Keratinocyte (primary cell): ENCODE data around the gene EYA4.

Experiments
- CTCF ChIP-seq, 3 experiments: IDR thresholded peaks in 1 of 3; conservative IDR thresholded peaks in 1 of 3; optimal IDR thresholded peaks in 1 of 3; 2 replicates in 2 of 3; 3 replicates in 1 of 3; pipeline versions ENCODE3 to v1.5.1; 2011; ENCODE audit warnings: low read length in 3 of 3, mild to moderate bottlenecking in 3 of 3, moderate library complexity in 2 of 3, control low read depth in 1 of 3, inconsistent platforms in 1 of 3; ENCODE audit not compliant: insufficient read depth in 2 of 3; ENCODE audit errors: extremely low read depth in 1 of 3
- EZH2 ChIP-seq: IDR thresholded peaks from one replicate; pipeline ENCODE4 v1.6.1; 2012; ENCODE audit warnings: inconsistent platforms, mild to moderate bottlenecking, low read length, moderate library complexity

DNA sequence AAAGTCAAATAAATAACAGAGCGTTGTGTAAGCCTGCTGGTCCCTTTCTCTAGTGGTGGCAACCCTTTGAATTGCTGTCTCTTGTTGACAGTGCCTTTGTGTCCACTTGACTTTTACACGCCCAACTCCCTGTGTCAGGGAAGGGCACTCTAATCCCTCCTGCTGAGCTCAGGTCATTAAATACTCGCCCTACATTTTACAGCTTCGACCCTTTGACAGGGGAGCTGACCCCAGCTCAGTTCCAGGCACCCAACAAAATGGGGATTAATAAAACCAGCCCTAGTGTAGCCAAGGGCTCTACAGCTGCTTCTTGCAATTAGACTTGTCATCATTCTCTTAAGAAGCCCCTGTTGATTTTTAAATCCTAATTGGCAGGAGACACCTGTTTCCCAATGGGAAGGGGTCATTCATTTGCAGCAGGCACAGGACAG is 308.2 kb downstream of the EYA4 start:
- no peak for TF ChIP-seq CTCF (optimal IDR thresholded peaks at IDR 0.05 in 1 of 3, IDR thresholded peaks at IDR 0.05 in 1 of 3, conservative IDR thresholded peaks at IDR 0.05 in 1 of 3; ENCODE audit: extremely low read depth in 1 of 3, insufficient read depth in 2 of 3, low read length in 3 of 3)
- no peak for TF ChIP-seq EZH2
